ENCODE measurements around the gene CBX2.
A peak's percentile ranks its signal among the peaks of the same experiment; 100 is the strongest.

CBX2 gene

DNA sequence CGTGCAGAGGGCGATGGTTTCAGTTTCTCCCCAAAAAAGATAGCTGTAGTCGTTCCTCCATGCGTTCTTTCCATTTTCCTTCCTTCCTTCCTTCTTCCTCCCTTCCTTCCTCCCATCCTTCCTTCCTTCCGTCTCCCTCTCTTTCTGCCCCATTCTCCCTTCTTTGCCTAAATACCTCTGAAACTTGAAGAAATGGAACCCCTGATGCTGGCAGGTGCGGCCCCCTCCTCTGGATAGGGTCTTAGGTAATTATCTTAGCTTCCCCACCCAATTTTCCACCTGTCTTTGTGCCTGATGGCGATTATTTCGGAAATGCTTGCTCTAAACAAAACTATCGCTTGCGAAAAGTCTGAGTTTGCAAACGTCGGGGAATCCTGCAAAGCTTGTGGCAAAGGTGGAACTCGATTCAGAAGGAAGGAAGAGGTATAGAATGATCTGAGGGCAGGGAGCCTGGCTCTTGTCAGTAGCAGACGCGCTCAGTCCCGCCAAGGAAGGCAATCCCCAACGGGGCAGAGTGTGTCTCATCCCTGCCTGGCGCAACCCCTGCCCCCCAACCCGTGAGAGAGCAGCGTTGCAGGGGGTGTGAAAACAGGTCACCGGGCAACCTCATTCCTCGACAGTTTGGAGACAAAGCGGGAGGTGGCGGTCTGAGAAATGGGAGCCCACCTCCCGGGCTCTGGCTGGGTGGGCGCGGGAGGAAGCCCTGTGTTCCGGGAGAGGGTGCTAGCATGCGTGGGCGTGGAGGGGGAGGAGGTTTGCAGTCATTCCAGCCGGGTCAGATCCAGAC, 21.8 kb downstream of the CBX2 start:
- peaks cover 6% of the 10 kb centered on the region for H3K36me3 ChIP-seq
- no peak overlapping the region for H3K27ac ChIP-seq
- H3K27me3 ChIP-seq, result peaks cover 77% of the 10 kb centered on the region
- TF ChIP-seq, protein P1, sequence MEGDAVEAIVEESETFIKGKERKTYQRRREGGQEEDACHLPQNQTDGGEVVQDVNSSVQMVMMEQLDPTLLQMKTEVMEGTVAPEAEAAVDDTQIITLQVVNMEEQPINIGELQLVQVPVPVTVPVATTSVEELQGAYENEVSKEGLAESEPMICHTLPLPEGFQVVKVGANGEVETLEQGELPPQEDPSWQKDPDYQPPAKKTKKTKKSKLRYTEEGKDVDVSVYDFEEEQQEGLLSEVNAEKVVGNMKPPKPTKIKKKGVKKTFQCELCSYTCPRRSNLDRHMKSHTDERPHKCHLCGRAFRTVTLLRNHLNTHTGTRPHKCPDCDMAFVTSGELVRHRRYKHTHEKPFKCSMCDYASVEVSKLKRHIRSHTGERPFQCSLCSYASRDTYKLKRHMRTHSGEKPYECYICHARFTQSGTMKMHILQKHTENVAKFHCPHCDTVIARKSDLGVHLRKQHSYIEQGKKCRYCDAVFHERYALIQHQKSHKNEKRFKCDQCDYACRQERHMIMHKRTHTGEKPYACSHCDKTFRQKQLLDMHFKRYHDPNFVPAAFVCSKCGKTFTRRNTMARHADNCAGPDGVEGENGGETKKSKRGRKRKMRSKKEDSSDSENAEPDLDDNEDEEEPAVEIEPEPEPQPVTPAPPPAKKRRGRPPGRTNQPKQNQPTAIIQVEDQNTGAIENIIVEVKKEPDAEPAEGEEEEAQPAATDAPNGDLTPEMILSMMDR (IDR thresholded peaks at IDR 0.05), result no peak
- no peaks in the 10 kb centered on the region for H3K9me3 ChIP-seq
- no peak overlapping the region for H3K4me3 ChIP-seq (ENCODE audit: low read depth in 1 of 2, low read length in 1 of 2)
- H3K4me1 ChIP-seq (ENCODE audit: control insufficient read depth in 1 of 2, insufficient read depth in 1 of 2, low read depth in 1 of 2, low read length in 1 of 2), result peaks cover 77 to 89% of the 10 kb centered on the region in 2 experiments

DNA sequence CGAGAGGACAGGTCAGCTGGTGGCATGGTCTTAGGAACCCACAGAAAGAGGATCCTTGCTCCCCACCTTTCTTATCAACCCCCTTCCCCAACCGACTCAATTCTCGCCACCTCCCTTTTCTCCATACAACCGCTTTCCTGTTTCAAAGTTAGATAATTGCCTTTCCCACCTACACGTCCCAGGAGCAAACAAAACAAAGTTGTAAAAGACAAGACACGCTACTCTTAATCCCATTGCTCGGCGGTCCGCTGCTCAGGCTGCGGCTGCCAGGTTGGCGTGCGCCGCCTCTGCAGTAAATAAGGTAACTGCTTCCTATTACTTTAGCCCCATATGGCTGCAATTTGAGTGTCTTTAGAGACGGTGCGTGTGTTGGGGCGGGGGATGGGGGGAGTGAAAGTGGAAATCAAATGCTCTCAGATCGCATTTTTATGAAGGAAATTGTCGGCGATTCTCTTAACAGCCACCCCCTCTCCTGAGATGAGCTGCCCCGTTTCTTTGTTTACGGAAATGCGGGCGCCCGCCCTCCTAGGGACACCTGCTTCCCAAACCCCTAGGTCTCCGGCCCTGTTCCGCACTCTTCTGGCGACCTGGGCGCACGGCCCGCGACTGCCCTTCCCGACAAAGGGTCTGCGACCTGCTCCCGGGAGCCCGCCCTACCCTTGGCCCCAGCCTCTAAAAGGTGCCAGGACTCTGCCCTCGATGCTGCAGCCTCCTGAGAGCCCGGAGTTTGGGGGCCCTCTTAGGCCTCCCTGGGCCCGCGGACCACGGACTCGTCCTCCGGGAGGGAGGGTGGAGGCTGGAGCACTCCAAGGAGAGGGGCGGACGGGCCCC, 22.6 kb downstream of the CBX2 start:
- Histone ChIP-seq H3K4me1 (ENCODE audit: control insufficient read depth in 1 of 2, insufficient read depth in 1 of 2, low read depth in 1 of 2, low read length in 1 of 2) (peaks cover 79 to 87% of the 10 kb centered on the region in 2 experiments), H3K27me3 (peaks cover 85% of the 10 kb centered on the region), H3K36me3 (no peaks in the 10 kb centered on the region), H3K9me3 (no peaks in the 10 kb centered on the region), H3K27ac (no peak overlapping the region), H3K4me3 (ENCODE audit: low read depth in 1 of 2, low read length in 1 of 2) (peak overlapping the region in 1 of 2 experiments; percentile 18)
- TF ChIP-seq, protein P1 (IDR thresholded peaks at IDR 0.05), result no peak

DNA sequence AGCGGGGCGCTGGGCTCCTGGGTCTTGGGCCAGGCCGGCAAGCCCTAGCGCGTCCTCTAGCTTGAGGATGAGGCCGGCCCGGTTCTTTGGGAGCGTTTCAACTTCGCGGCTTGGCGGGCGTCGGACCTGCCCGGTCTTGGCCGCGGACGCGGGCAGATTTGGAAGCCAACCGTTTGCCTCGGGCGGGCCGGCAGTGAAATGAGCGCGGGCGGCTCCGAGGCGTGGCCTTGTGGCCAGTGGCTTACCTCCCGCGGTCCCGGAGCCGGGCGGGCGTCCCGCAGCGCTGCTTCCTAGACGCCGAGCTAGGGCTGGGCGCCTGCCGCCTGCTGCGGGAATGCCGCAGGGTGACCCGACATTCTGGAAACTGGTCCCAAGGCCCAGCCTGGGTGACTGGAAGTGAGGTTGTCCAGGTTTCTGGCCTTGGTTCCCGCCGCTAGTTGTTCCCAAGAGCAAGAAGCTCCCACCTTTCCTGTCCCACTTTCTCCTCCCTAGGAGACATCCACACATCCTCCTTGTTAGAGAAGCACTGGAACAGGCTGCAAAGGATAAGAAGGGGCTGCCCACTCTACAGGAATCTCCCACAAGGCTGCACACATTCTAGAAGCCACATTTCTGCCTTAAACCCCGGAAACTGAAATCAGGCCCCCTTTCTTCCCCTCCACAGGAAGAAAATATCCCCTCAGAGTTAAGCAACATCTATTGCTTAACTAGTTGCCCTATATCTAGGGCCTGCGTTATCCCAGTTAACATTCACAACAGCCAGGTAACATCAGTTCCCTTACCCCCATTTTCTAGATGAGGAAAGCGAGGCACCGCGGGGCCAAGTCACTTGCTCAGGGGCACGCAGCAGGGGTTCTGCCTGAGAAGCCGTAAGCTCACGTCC, 23.4 kb downstream of the CBX2 start:
- TF ChIP-seq, protein P1 (IDR thresholded peaks at IDR 0.05), result no peak
- Histone ChIP-seq H3K4me1 (ENCODE audit: control insufficient read depth in 1 of 2, insufficient read depth in 1 of 2, low read depth in 1 of 2, low read length in 1 of 2) (peaks cover 75 to 79% of the 10 kb centered on the region in 2 experiments), H3K27ac (no peak overlapping the region), H3K4me3 (ENCODE audit: low read depth in 1 of 2, low read length in 1 of 2) (peak overlapping the region in 1 of 2 experiments; percentile 18), H3K9me3 (no peaks in the 10 kb centered on the region), H3K27me3 (peaks cover 94% of the 10 kb centered on the region), H3K36me3 (no peaks in the 10 kb centered on the region)

DNA sequence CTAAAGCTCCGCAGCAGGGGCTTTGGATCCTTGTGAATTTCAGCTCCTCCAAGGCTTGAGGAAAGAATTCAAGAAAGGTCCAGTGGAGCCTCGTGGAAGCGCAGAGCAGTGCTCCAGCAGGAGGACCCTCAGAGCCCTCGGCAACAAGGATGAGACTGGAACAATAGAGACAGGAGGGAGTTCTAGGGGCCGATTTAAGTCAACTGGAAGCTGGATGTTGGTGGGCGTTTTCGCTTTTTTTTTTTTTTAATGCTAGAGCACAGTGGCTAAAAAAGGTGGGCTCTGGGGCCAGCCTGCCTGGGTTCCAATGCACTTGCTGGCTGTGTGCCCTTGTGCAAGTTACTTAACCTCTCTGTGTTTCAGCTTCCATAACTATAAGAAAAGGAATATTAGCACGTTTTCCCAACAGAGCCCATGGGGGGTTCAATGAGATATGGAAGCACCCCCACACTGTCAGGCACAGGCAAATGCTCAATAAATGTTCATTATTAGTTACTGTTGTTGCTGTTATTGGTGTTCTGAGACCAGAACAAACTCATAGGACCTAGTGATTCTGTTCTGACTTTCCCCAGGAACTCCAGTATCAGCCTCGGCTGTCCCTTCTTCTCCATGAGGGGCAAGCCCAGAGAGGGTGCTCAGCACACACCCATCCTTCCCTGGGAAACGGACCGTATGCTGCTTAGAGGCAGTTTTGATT, 24.2 kb downstream of the CBX2 start:
- Histone ChIP-seq H3K9me3 (no peaks in the 10 kb centered on the region), H3K27me3 (peaks cover 100% of the 10 kb centered on the region), H3K4me1 (ENCODE audit: control insufficient read depth in 1 of 2, insufficient read depth in 1 of 2, low read depth in 1 of 2, low read length in 1 of 2) (peaks cover 71 to 72% of the 10 kb centered on the region in 2 experiments), H3K4me3 (ENCODE audit: low read depth in 1 of 2, low read length in 1 of 2) (no peak overlapping the region), H3K36me3 (no peaks in the 10 kb centered on the region), H3K27ac (no peak overlapping the region)
- TF ChIP-seq, protein P1 (IDR thresholded peaks at IDR 0.05), result no peak
